Adipocyte (in vitro differentiated cells): ENCODE results near the gene HNRNPF.

Source experiments
- DNase-seq: peaks from one replicate; pipeline ENCODE4 v3.0.0-alpha.2; 2015; ENCODE audit warnings: low read depth
- H3K27me3 ChIP-seq: replicated peaks from 2 replicates; pipeline ENCODE4 v1.7.0; 2013; ENCODE audit warnings: mild to moderate bottlenecking, low read length, moderate library complexity; ENCODE audit not compliant: control insufficient read depth, insufficient read depth
- H3K36me3 ChIP-seq: 2 replicates; pipeline ENCODE4 v1.7.0; 2013; ENCODE audit warnings: low read length, mild to moderate bottlenecking, moderate library complexity; ENCODE audit not compliant: control insufficient read depth, insufficient read depth, severe bottlenecking
- H3K4me1 ChIP-seq: 2 replicates; pipeline ENCODE4 v1.7.0; 2013; ENCODE audit warnings: mild to moderate bottlenecking, low read length, moderate library complexity; ENCODE audit not compliant: control insufficient read depth, insufficient read depth
- H3K4me3 ChIP-seq: 2 replicates; pipeline ENCODE4 v1.7.0; 2013; ENCODE audit warnings: mild to moderate bottlenecking, low read length, moderate library complexity
- H3K9ac ChIP-seq: 2 replicates; pipeline ENCODE4 v1.7.0; 2013; ENCODE audit warnings: mild to moderate bottlenecking, low read length, moderate library complexity
- H3K9me3 ChIP-seq: 2 replicates; pipeline ENCODE4 v1.7.0; 2013; ENCODE audit warnings: mild to moderate bottlenecking, low read length, moderate library complexity; ENCODE audit not compliant: control insufficient read depth

The HNRNPF gene

DNA sequence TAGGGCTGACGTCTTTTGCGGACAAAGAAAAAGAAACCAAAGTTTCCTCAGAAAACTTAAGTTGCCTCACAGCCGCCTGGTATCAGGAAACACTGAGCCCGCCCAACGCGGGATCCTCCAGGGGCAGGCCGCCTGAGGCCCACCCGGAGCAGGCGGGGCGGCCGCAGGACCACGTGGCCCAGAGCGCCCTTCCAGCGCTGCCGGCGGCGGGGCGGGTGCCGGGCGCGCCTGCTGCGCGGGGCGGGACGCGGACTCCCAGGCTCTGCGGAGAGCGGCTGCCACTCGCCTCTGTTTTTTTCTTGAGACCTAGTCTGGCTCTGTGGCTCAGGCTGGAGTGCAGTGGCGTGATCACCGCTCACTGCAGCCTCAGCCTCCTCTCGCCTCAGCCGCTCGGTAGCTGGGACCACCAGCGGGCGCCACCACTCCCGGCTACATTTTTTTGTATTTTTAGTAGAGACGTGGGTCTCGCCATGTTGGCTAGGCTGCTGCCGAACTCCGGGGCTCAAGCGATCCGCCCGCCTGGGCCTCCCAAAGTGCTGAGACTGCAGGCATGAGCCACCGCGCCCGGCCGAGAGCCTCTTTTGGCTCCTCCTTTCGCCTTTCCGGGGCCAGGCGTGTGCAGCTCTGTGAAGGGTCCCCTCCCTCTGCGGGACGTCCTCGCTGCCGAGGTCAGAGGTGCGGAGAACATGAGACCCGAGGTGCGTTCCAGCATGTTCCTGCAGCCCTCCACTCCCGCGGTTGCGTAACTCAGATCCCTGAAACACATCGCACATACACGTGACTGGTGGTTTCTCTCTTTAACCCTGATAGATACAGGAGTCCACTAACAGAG is 11.6 kb upstream of the HNRNPF start:
- H3K9ac ChIP-seq: peak overlapping the region; percentile 96

DNA sequence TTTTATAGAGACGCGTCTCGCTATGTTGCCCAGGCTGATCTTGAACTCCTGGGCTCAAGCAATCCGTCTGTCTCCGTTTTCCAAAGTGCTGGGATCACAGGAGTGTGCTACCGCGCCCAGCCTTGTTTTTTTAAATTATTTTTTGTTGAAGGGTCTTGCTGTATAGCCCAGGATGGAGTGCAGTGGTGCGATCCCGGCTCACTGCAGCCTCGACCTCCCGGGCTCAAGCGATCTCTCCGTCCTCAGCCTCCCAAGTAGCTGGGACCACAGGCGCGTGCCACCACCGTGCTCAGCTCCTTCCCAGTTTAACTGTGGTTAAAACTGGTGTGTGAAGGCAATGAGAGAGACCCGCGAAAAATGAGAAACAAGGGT is 11.0 kb upstream of the HNRNPF start:
- H3K9ac ChIP-seq: peak overlapping the region; percentile 96
- H3K9me3 ChIP-seq: no peaks in the 10 kb centered on the region
- H3K4me1 ChIP-seq: peaks cover 18% of the 10 kb centered on the region
- H3K4me3 ChIP-seq: peak overlapping the region; percentile 85
- DNase-seq: no peak
- no peaks in the 10 kb centered on the region for H3K36me3 ChIP-seq
- no peaks in the 10 kb centered on the region for H3K27me3 ChIP-seq

More for the DNA sequence above, 11.6 kb upstream of the HNRNPF start:
- no peaks in the 10 kb centered on the region for H3K27me3 ChIP-seq
- peak overlapping the region; percentile 85 for H3K4me3 ChIP-seq
- peaks cover 18% of the 10 kb centered on the region for H3K4me1 ChIP-seq
- H3K9me3 ChIP-seq: no peaks in the 10 kb centered on the region
- no peaks in the 10 kb centered on the region for H3K36me3 ChIP-seq
- peak; percentile 96 for DNase-seq

DNA sequence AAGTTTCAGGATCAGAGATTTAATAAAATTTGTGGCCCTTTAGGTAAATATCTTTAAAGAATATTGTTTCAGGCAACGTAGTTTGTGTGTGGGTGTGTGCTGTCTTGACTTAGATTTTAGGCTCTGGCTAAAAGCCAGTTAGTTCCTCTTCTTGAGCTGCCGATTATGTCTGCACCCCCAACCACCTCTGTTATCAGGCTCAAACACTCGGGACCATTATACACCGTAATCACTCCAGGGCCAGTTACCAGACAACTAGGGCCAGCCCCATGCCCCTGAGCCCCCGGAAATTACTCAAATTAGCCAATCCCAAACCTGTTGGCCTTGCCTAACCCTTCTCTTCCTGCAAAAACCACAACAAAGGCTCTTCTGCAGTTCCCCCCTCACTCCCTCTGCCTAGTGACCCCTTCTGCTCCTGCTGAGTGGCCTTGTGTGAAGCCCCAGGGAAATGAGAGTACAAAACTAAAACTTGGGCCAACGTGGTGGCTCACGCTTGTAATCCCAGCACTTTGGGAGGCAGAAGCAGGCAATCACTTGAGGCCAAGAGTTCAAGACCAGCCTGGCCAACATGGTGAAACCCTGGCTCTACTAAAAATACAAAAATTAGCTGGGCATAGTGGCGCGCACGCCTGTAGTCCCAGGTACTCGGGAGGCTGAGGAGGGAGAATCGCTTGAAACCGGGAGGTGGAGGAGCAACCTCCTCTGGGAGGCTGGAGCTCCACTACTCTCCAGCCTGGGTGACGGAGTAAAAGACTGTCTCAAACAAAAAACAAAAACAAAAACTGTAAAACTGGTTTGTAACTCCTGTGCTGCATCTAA is 9.2 kb upstream of the HNRNPF start:
- peaks cover 15% of the 10 kb centered on the region for H3K4me1 ChIP-seq
- no peaks in the 10 kb centered on the region for H3K27me3 ChIP-seq
- H3K4me3 ChIP-seq: no peak overlapping the region
- H3K9me3 ChIP-seq: no peaks in the 10 kb centered on the region
- H3K36me3 ChIP-seq: no peaks in the 10 kb centered on the region
- no peak overlapping the region for H3K9ac ChIP-seq
- DNase-seq: no peak

DNA sequence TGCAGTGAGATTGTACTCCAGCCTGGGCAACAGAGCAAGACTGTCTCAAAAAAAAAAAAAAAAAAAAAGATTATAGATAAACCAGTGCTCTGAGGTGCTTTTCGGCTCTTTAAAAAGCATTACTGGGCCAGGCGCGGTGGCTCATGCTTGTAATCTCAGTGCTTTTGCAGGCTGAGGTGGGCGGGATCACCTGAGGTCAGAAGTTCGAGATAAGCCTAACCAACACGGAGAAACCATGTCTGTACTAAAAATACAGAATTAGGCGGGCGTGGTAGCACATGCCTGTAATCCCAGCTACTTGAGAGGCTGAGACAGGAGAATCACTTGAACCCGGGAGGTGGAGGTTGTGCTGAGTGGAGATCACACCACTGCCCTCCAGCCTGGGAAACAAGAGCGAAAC is 6.6 kb upstream of the HNRNPF start:
- H3K9me3 ChIP-seq: no peaks in the 10 kb centered on the region
- no peak overlapping the region for H3K9ac ChIP-seq
- no peak overlapping the region for H3K4me3 ChIP-seq
- H3K36me3 ChIP-seq: no peaks in the 10 kb centered on the region
- H3K4me1 ChIP-seq: peaks cover 6% of the 10 kb centered on the region
- DNase-seq: no peak
- H3K27me3 ChIP-seq: no peaks in the 10 kb centered on the region

DNA sequence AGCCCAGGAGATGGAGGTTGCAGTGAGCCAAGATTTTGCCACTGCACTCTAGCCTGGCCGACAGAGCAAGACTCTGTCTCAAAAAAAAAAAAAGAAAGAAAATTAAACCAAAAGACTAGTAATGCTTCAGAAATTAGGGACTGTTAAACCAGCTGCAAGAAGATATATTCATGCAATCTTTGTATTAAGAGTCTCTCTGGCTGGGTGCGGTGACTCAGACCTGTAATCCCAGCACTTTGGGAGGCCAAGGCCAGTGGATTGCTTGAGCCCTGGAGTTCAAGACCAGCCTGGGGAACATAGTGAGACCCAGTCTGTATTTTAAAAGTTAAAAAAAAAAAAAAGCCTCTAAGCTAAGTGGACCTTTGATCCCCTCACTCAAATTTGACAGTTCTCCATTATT is 2.5 kb upstream of the HNRNPF start:
- H3K27me3 ChIP-seq: no peaks in the 10 kb centered on the region
- no peaks in the 10 kb centered on the region for H3K9me3 ChIP-seq
- DNase-seq: no peak
- no peak overlapping the region for H3K9ac ChIP-seq
- H3K4me3 ChIP-seq: no peak overlapping the region
- H3K4me1 ChIP-seq: peaks cover 5% of the 10 kb centered on the region
- no peaks in the 10 kb centered on the region for H3K36me3 ChIP-seq

DNA sequence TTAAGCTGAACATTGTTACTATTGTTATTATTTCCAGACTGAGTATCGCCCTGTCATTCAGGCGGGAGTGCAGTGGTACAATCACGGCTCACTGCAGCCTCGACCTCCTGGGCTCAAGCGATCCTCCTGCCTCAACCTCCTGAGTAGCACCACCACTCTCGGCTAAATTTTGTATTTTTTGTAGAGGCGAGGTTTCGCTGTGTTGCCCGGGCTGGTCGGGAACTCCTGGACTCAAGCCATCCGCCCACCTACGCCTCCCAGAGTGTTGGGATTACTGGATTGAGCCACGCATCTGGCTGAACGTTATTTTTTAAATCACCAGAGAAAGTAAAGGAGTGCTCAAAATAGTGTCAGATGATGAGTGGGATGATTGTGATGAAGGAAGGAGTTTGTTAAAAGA is 1.4 kb upstream of the HNRNPF start:
- no peak for DNase-seq
- H3K36me3 ChIP-seq: no peaks in the 10 kb centered on the region
- H3K4me1 ChIP-seq: peaks cover 15% of the 10 kb centered on the region
- peak overlapping the region; percentile 94 for H3K4me3 ChIP-seq
- no peaks in the 10 kb centered on the region for H3K27me3 ChIP-seq
- H3K9ac ChIP-seq: peak overlapping the region; percentile 95
- H3K9me3 ChIP-seq: no peaks in the 10 kb centered on the region

DNA sequence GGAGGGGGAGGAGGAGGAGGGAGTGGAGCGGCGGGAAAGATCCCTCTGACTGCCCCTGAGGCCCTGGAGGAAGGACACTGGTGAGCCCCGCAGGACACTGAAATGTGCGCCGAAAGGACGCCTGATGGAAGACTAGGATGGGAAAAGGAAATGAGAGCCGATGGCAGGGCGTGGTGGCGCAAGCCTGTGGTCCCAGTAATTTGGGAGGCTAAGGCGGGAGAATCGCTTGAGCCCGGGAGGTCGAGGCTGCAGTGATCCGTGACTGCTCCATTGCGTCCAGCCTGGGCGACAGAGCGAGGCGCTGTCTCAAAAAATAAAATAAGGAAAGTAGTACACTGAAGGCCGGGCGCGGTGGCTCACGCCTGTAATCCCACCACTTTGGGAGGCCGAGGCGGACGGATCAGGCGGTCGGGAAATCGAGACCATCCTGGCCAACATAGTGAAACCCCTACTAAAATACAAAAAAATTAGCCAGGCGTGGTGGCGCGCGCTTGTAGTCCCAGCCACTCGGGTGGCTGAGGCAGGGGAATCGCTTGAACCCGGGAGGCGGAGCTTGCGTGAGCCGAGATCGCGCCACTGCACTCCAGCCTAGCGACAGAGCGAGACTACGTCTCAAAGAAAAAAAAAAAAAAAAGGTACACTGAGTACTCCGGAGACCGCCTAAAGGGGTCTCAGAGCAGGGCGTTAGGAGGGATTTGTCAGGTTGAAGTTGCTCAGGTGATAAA is 561 bp upstream of the HNRNPF start:
- Histone ChIP-seq H3K27me3 (no peaks in the 10 kb centered on the region), H3K9ac (peak overlapping the region; percentile 95), H3K4me3 (peak overlapping the region; percentile 94), H3K36me3 (no peaks in the 10 kb centered on the region), H3K4me1 (peaks cover 19% of the 10 kb centered on the region), H3K9me3 (no peaks in the 10 kb centered on the region)
- DNase-seq: no peak

DNA sequence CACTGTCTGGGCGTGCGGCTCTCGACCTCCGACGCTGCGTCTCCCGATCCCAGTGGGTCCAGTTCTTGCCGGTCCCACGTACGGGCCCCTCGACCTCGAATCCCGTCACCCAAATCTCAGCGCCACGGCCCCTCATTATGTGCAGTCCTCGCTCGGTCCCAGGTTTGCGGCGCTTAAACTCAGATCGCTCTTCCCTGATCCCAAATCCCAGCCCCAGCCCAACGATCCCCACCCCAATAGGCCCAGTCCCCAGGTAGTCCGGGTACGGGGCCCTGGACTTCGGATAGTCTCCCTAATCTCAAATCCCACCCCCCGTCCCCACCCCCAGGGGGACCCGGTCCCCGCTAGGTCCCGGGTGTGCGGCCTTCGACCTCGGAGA is 666 bp downstream of the HNRNPF start:
- Histone ChIP-seq H3K27me3 (no peaks in the 10 kb centered on the region), H3K36me3 (peaks cover 8% of the 10 kb centered on the region), H3K9ac (peak overlapping the region; percentile 99), H3K4me3 (peak overlapping the region; percentile 95), H3K9me3 (no peaks in the 10 kb centered on the region), H3K4me1 (peaks cover 31% of the 10 kb centered on the region)
- DNase-seq: no peak

DNA sequence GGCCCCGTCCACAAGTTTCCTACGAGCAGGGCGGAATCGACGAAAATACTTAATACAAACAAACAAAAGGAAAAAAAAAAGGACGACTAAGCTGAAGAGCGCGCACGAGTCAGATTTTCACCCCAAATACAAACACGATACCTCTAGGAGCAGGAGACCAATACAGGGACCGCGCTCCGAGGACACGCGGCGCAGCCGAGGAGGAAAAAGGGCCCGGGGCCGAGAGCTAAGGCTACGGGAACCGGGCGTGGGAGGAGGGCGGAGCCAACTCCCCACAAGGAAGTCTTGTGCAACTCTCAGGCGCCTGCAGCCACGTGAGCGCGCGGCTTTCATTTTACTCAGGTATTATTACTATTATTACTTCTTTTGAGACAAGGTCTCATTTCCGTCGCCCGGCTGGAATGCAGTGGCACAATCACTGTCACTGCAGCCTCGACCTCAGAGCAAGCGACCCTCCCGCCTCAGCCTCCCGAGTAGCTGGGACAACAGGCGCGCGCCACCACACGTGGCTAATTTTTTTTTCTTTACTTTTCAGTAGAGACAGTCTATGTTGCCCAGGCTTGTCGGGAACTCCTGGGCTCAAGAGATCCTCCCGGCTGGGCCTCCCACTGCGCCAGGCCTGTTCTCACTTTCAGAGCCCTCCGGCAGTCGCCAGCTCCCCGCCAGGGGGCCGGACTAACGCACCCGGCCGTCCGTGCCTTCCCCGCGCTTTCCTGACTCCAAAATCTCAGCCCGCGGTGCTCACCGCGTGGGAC is 1.2 kb downstream of the HNRNPF start:
- H3K4me1 ChIP-seq: peaks cover 32% of the 10 kb centered on the region
- DNase-seq: peak; percentile 97
- H3K4me3 ChIP-seq: peak overlapping the region; percentile 95
- H3K27me3 ChIP-seq: no peaks in the 10 kb centered on the region
- H3K9ac ChIP-seq: peak overlapping the region; percentile 99
- H3K9me3 ChIP-seq: no peaks in the 10 kb centered on the region
- peaks cover 14% of the 10 kb centered on the region for H3K36me3 ChIP-seq

DNA sequence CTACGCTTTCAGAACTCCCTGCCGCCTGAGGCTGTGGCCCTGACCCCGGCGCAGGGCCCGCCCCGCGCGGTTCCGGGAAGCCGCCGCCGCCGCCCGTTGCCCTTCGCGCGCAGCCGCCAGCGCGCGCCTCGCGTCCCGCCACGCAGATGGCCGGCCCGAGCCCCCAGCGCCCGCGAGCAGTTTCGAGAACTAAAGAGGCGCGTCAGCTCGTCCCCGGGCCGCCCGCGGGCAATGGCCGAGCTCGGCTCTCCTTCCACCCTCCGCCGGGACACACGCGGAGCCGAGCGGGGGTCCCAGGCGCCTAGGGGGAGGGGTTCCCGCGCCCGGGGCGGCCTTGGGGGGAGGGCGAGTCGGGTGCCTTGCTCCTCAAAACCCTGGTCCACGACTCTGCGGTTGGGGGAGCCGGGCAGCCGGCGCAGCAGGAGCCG is 1.8 kb downstream of the HNRNPF start:
- H3K4me1 ChIP-seq: peaks cover 32% of the 10 kb centered on the region
- no peaks in the 10 kb centered on the region for H3K9me3 ChIP-seq
- peak overlapping the region; percentile 99 for H3K9ac ChIP-seq
- peak; percentile 87 for DNase-seq
- peak overlapping the region; percentile 95 for H3K4me3 ChIP-seq
- H3K36me3 ChIP-seq: peaks cover 16% of the 10 kb centered on the region
- no peaks in the 10 kb centered on the region for H3K27me3 ChIP-seq
